ENCODE results near the gene OPN1SW.

Gene OPN1SW

DNA sequence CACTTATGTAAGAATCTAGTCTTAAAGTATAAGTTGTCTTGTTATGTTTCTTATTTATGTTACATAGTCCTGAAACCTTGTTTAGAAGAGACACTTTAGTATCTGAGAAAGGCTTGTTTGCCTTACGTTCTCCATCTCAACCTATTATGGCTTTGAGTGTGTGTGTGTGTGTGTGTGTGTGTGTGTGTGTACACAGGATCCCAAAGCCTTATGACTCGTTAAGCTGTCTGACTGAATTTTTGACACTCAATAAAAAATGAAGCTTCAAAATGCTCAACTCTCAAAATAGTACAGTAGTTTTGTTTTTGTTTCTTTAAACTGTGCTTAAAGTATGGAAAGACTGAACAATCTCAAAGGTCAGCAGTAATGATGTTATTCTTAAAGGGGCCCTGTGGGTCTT lies 18.4 kb downstream of the OPN1SW start:
- DNase-seq = no peak

DNA sequence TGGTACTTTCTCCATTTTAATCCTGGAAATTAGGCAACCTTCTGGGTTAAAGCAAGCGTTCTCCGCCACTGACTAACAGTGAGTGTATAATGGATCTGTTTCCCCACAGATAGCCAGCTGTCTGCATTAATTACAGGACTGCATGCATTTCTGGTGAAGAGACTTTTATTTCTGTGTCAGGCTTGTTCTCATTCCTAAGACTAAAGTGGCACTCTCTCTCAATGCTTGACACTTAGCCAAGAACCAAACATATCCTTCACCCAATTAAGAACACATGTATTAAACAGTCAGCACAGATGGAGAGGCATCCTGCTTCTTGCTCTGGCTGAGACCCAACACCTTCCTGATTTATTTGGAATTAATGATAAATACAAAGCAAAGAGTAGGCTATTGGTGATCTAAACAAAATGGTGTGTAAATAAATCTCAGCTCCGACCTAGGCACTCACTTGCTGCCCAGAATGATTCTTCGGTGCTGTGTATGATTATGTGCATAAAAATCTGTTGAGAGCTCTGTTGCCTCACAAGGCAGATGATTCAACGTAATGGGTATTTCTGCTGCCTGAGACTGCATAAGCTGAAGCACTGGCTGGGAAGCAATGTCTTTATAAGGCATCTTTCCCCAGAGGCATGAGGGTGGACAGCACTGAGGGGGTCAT lies 19.6 kb downstream of the OPN1SW start:
- DNase-seq = no peak

DNA sequence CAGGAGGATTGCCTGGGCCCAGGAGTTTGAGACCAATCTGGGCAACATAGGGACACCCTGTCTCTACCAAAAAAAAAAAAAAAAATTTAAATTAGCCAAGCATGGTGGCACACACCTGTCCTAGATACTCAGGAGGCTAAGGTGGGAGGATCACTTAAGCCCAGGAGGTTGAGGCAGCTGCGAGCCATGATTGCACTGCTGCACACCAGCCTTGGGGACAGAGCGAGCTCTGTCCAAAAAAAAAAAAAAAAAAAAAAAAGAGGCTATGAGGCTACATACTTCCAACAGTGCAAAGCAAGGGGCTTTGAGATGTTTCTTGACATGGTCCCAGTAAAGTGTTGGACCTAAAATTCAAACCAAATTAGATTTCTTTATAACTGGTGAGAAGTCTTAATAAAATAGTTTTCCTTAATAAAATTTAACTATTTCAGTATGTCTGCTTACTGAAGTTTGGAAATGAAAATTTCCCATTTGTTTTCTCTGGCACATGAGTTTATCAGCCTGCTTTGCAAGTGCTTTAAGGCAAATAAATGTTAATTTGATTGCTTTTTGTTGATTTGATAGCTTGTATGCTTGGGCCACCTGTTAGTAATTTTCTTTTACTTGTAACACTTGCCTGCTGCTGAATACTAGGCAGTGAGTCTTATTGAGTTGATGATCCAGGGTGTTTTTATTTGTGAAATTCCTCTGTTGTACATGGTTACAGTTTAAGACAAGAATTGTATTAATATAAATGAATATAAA lies 20.3 kb downstream of the OPN1SW start:
- no peak for DNase-seq

DNA sequence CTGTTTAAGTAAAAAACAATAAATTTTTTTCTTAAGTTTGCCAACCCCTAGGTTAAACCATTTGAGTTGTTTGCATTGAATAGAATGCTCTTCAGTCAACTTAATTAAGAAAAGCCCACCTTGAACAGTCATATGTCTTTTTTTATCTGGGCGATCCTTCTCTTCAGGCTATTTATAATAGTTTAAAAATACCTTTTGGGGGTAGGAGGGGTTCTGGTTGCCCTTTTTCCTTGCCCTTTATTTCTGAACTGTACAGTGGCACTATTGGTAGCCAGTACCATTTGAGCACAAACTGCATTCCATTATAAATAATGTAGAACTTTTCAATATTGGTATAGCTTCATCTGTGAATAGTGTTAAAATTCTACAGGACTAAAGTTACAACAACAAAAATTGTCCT lies 23.3 kb downstream of the OPN1SW start:
- no peak for DNase-seq

DNA sequence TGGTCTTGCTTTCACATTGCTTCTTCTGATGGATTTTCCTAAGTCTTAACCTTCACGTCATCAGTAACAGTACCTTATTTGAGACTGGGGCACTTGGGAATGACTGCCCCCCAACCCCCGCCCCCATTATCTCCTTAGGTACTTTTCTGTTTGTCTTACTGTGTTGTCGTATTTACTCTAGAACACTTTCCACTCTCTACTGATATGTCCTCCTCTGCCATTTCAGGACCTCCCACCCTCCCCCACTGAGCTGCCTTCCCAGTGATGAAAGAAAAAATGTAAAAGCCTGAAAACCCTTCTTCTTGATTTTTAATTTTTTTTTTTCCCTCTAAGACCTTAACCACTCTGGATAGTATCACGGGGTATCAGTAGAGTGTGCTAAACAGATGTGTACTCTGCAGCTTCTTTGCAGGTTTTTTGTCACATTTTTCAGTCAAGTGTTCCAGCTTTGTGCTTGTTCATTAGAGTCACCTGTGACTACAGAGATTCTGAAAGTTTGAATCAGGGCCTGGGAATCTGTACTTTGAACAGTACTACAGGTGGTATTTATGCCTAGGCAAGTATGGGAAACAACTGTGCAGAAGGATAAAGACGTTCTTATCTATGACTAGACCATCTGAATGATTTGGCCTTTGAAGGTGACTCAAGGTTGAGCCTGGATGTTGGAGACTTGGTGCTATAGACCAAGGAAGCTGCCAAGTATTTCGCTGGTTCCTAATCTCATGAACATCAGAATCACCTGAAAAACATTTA lies 28.1 kb downstream of the OPN1SW start:
- DNase-seq = no peak

DNA sequence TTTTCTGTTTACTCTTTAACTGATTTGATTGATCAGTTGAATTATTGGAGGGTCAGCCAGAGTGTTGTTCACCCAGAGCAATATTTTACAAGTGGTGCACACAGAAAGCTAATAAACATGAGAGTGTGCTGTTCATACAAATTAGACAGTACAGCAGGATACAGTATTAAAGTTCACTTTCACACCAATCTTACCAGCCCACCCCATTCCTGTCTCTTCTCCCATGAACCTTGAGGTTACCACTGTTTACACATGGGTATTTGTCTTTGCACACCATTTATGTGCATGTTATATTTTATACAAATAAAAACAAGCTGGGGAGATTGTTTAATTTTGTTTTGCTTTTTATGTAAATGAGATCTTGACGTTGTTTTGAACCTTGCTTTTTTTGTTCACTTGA lies 29.9 kb downstream of the OPN1SW start:
- no peak for DNase-seq

DNA sequence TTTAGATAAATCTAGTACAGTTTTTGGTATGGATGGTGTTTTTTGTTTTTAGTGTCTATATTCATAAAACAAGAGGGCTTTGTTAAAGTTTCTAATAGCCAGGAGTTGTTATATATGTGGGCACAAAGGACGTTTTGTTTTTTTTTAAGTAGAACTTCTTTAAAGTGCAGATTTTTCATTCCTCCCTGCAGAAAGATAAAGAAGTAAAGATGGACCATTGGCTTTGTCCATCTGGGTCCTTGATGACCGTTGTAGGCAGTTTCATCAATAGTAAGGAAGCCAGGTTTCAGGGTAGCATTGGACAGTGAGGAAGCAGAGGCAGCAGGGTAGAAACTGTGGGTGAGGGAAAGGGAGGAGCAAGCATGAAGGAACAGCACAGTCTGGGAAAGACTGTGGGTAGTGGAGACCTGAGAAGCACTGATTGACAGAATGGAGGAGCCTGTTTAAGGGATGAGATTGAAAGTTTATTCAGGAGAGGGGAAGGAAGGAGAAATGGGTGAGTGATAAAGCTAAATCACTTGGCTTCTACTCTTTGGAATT lies 31.2 kb downstream of the OPN1SW start:
- DNase-seq = no peak

DNA sequence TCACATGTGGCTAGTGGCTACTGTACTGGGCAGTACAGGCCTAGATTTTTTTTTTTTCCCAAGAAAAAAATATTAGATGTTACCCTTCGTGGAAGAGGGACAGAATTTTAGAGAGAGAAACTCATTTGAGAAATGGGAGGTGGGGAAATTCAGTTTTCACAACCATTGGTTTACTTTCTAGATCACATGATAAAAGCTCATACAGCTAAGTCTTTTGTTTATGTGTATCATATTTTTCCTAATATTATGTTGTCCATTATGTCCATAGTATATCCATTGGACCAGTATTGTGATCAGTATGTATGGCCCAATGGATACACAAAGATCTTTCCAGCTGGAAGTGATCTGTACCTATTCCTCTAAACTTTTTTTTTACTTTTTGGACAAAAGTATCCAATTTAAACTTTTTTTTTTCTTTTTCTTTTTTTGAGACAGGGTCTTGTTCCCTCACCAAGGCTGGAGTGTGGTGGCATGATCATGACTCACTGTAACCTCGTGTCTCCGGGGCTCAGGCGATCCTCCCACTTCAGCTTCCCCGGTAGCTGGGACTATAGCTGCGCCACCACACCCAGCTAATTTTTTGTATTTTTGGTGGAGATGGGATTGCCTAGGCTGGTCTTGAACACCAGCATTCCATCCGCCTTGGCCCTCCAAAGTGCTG lies 32.4 kb downstream of the OPN1SW start:
- DNase-seq = no peak

DNA sequence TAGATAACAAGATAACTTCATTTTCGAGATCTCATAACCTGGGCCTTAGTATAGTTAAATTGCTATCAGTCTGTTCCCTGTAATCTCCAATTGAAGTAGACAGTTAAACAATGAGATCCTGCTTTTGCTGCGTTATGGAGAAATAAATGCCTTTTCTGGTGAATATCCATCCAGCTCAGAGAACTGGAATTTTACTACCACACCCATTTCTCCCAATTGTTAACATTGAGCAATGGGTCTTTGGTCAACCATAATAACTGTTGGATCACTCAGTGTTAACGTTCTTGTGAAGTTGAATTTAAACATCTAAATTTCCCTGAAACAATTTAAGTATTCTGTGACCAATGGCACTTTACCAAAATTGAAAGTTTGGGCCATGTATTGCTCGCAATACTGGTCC lies 33.4 kb downstream of the OPN1SW start:
- DNase-seq = no peak

DNA sequence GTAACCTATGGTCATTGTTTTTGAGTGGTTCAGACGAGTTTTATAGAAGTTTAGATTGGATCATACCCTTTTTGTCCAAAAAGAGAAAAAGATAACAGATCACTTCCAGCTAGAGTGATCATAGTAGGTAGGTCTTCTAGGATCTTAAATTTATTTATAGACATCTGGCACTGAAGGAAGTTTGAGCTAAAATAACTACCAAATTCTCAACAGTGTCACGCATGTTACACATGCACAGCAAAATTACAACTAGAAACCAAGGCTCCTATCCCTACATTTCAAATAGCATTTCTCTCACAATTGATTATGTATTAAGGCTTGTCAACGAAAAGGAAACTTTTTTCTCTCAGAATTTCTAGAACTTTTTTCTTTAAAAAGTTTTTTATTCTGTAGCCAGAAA lies 34.1 kb downstream of the OPN1SW start:
- no peak for DNase-seq

DNA sequence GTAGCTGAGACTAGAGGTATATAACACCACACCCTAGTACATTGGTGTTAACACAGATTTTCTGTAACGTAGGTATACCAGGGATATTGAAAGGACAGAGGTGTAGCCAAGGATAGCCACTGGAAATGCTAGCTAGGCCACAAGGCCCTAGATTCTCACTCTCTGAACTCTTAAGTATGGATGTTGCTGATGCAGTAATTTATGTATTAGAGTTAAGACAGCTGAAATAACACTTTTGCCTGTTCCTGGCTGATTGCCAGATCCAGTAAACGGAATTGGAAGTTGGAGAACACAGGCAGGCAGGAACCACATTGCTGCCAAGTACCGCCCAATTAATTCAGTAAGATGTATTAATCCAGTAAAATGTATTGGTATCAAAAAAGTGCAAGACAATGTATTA lies 34.6 kb downstream of the OPN1SW start:
- DNase-seq = no peak

DNA sequence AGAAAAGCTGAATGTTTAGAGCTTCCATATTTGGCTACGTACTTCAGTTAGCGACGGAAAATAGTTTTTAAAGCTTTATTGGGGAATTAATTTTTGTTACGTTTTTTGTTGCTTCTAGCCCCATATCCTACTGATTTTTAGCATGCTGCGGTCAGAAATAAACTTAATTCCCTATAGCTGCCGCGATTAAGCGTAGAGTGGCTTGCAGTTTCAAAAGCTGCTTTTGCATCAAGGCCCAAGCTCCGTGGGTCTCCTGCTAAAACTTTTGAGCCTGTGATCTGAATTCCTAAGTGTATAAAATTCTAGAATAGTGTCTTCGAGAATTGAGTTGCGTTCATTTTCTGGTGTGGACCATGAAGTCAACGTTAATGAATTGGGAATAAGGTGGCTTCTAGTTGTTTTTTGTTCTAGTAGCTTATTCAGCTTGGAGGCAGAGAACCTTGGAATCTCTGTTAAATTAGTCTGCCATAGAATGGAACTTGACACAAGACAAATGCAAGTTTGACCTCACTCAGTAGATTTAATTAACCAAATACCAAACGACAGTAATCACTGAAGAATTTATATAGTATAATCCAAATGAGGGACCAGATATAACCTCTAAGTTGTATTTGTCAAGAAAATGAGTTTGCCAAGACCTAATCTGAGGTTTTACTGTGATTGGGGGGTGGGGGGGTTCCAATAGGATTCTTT lies 35.5 kb downstream of the OPN1SW start:
- no peak for DNase-seq

DNA sequence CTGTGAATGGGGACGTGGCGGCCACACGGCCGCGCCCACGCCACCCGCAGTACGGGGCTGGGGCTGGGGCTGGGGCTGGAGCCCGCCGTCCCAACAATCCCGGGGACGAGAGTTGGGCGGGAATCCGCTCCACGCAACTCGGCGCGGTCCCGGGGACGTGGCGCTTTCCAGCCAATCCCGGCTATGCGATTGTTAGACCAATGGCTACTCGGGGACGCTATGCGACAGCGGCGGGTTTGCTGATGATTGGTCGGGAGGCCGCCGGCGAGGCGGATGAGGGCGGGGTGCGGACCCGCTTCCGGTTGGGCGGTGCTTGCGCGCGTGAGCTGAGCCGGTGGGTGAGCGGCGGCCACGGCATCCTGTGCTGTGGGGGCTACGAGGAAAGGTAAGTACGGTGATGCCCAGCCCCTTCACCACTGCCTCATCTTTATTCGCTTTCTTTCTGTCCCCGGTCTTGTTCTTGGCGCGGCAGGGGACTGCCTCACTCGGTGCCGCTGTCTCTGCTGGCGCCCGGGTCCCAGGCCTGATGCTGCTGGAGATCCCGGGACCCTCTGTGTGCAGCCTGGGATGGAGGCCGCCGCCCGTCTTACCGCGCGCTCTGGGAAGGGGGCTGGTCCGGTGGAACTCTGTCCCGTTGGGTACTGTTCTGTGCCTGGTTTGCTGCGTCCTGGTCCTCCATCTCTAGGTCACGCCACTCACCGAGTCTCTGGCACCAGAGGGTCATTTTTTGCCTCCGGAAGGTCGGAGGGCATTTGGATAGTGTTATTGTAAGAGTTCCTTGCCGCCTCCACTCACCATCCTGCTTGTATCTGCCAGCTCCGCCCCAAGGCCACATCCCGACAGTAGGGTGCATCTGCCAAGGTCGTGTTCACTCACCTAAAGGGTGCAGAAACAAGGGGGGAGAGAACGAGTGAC lies 36.3 kb downstream of the OPN1SW start, which contains the start of gene CALU:
CALU (plus strand) TSS at position 312 of the 915 bp plus-strand sequence. CDS start 9,225 bp downstream, outside the sequence.
- peak; percentile 98 for DNase-seq

DNA sequence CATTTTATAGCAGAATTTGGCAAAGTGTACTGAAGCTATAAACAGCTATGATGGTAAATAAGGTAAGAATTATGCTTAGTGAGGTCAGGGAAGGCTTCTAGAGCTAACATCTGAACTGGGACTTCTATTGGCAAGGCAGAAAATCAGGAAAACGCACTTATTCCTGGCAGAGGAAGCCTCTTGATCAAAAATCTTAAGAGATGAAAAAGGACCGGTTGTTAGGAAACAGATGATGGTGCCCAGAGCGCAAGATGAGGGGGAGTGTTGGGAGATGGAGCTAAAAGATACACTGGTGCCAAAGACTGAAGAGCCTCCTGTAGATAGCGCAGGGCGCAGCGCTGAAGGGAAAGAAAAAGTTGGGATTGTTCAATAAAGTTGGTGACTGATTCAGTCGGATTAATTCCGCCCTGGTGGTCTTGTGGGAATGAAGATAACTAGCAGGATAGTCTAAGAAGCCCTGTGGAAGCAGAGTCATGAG lies 37.0 kb downstream of the OPN1SW start:
- DNase-seq = no peak

DNA sequence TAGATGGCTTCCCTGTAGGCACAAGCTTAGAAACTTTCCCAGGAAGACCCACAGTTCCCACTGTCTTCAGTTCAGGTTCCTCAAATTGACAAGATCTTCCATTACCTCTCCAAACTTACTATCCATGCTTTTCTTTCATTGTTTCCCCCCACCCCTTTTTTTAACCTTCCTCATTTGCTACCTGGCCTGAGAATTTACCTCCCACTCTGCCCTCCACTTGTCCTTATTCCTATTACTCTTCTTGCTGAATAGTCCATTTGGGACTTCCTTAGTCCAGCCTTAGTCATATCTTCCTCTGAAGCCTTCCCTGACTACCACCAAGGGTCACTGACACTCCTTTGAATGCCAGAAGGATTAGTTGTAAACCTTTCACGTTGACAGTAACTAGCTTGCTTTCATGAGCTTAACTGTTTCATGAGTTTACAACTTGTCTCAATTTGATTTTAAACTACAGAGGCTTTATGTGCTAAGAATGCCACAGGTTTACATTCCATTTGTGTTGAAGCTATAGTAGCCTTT lies 37.7 kb downstream of the OPN1SW start:
- DNase-seq = peak; percentile 16

DNA sequence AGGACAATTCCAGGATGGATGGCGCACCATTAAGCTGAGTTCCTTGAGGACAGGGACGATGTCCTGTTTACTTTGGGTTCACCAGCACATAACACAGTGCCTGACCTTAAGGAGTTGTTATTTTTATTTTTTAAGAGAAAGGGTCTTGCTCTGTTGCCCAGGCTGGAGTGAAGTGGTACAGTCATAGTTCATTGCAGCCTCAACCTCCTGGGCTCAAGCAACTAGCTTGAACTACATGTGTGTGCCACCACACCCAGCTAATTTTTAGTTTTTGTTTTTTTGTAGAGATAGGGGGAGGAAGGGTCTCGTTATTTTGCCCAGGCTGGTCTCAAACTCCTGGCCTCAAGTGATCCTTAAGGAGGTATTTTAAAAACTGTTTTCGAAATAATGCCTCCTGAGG lies 38.2 kb downstream of the OPN1SW start:
- DNase-seq = no peak

DNA sequence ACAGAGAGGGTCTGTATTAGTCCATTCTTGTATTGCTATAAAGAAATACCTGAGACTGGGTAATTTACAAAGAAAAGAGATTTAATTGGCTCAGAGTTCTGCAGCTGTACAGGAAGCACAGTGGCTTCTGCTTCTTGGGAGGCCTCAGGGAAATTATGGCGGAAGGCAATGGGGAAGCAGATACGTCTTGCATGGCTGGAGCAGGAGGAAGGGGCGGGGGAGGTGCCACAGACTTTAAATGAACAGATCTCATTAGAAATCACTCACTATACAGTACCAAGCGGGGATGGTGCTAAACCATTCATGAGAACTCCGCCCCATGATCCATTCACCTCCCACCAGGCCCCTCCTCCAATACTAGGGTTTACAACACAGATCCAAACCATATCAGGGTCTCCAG lies 40.2 kb downstream of the OPN1SW start:
- DNase-seq = no peak

DNA sequence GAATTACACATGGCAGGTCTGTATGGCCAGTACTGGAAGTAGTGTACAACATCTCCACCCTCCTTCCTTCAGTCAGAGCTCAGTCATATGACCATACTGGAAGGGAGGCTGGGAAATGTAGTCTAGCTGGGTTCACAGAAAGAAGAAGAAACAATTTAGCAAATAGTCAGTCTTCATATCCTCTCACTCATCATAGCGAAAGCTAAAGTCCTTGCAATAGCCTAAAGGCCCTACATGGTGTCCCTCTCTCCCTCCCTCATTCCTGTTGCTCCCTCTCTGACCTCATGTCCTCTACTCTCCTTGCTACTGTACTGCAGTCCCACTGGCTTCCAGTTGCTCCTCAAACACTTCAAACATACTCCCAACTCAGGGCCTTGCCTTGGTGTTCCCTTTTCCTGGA lies 40.7 kb downstream of the OPN1SW start:
- DNase-seq = no peak

DNA sequence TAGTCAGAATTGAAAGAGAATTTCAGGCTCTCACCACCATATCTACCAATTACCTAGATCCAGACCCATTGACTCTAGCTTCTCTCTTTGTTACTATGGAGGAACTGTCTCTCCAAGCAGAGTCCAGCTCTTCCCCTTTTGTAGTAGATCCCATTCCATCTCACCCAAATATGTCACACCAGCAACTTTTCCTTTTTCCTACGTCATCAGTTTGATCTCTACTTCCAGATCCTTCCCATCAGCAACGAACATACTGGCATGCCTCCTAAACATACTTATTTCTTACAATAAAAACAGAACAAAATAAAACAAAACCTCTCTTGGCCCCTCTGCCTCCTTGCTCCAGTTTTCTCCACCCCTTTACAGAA lies 42.3 kb downstream of the OPN1SW start:
- DNase-seq = no peak

DNA sequence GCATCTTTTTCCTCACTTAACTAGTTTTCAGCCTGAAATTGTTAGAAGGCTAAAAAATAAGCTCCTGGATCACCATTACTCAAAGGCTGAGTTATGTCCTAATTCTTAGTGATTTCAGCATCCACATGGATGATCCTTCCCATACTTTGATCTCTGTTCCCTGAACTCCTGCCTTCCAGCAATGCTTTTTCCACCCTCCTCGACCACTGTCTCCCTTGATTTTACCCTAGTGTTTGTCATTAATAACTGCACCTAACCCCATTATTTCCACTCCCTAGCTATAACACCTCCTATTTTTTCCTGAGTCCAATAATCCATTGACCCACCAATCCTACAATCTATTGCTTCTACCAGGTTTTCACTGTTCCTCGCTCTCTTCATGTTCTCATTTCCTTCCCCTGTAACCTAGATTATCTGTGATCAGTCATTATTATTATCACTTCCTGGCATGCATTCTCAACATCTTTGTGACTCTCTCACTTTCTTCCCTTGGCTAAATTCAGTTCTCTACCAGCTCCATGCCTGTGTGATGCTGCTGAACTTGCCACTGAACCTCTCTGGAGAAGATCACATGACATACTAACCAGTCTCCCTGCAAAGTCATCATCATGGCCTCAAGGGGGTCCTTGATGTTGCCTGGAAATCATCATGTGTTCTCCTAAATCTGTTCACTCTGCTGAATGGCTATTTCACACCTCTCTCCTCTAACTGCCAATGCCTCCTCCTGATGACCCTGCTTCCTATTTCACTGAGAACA lies 42.9 kb downstream of the OPN1SW start:
- DNase-seq = no peak
